C4-2B (cell line): ENCODE data around the gene CREB5.

Experiments
- ZFX ChIP-seq: fragments of 450-650 bp; IDR thresholded peaks from 2 replicates; pipeline ENCODE4 v1.6.1; 2017
- TF ChIP-seq, protein P1 (sequence below): fragments of 450-650 bp; conservative IDR thresholded peaks from 2 replicates; pipeline ENCODE4 v1.5.1; 2017; ENCODE audit warnings: mild to moderate bottlenecking

DNA sequence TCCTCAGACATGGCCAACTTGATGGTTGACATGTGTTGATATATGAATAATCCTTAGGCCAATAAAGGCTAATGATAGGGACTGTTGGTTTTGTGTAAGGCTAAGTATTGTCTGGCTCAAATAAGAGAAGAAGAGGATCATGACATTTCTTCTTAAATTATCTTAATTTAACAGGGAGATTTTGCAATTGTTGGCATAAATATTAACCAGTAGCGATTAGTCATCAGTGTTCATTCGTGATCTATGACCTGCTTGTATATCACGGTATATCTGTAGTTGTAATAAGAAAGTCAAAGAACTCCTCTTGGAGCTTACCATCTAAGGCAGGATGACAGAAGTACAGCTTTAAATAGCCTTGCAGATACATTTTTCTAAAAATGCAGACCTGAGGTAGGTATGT, 196.4 kb downstream of the CREB5 start:
- TF ChIP-seq, protein P1, sequence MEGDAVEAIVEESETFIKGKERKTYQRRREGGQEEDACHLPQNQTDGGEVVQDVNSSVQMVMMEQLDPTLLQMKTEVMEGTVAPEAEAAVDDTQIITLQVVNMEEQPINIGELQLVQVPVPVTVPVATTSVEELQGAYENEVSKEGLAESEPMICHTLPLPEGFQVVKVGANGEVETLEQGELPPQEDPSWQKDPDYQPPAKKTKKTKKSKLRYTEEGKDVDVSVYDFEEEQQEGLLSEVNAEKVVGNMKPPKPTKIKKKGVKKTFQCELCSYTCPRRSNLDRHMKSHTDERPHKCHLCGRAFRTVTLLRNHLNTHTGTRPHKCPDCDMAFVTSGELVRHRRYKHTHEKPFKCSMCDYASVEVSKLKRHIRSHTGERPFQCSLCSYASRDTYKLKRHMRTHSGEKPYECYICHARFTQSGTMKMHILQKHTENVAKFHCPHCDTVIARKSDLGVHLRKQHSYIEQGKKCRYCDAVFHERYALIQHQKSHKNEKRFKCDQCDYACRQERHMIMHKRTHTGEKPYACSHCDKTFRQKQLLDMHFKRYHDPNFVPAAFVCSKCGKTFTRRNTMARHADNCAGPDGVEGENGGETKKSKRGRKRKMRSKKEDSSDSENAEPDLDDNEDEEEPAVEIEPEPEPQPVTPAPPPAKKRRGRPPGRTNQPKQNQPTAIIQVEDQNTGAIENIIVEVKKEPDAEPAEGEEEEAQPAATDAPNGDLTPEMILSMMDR: no peak
- TF ChIP-seq ZFX: no peak
